GM18505 (cell line): ENCODE data around the gene PLEKHN1.
A peak's percentile ranks its signal among the peaks of the same experiment; 100 is the strongest.

Experiments used
- ATAC-seq: cut with Tn5 transposase; IDR thresholded peaks from one replicate; pipeline ENCODE4 v1.9.1; 2021; ENCODE audit not compliant: unreplicated experiment
- POLR2A ChIP-seq: IDR thresholded peaks from 4 replicates; pipeline ENCODE4 v1.6.1; 2011; ENCODE audit warnings: borderline replicate concordance; ENCODE audit not compliant: insufficient read depth, insufficient read length; ENCODE audit errors: extremely low read depth

PLEKHN1 gene, protein sequence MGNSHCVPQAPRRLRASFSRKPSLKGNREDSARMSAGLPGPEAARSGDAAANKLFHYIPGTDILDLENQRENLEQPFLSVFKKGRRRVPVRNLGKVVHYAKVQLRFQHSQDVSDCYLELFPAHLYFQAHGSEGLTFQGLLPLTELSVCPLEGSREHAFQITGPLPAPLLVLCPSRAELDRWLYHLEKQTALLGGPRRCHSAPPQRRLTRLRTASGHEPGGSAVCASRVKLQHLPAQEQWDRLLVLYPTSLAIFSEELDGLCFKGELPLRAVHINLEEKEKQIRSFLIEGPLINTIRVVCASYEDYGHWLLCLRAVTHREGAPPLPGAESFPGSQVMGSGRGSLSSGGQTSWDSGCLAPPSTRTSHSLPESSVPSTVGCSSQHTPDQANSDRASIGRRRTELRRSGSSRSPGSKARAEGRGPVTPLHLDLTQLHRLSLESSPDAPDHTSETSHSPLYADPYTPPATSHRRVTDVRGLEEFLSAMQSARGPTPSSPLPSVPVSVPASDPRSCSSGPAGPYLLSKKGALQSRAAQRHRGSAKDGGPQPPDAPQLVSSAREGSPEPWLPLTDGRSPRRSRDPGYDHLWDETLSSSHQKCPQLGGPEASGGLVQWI

GRCh38 chr1:966135-966703, at the start of gene PLEKHN1:
PLEKHN1 (plus strand) TSS chr1:966482; CDS start chr1:966532, 50 bp downstream.
- no peak for TF ChIP-seq POLR2A
- peak; percentile 28 for ATAC-seq

DNA sequence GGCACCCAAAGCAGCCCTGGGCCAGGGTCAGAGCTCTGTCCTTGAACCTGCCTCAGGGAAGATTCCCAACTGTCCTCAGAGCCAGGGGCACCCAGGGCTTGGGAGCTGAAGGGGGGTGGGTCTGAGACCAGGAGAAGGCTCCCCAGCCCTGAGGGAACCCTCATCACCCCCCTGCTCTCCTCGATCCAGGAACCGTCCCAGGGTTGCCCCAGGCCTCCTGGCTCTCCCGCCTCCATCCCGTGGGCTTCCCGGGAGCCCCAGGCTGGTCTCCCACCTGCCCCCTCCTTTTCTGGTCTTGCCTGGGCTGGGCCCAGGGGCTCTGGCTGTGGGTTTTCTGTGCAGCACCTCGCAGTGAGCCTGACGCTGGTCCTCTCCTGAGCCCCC, 49.2 kb upstream of the PLEKHN1 start:
- ATAC-seq, result no peak

GRCh38 chr1:917466-918091, 48.7 kb upstream of the PLEKHN1 start:
- TF ChIP-seq POLR2A, result no peak
- no peak for ATAC-seq

More for the DNA sequence above, 49.2 kb upstream of the PLEKHN1 start:
- no peak for TF ChIP-seq POLR2A

DNA sequence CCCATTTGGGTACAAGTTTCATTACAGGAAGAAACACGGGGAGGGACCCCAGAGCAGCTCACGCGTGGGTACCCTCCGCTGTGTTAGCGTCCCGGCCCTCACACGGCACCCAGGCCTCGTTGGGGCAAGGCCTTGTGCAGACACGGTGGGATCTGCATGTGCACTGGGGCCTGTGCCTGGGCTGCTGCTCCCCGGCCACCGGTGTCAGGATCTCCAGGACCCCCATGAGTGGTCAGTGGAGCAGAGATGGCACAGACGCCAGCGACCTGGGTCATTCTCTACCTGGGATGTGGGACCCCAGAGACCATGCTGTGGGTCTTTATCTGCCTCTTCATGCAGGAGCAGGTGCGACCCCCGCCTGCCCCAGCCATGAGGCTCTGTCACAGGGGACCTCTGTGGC, 47.9 kb upstream of the PLEKHN1 start:
- no peak for ATAC-seq
- no peak for TF ChIP-seq POLR2A

GRCh38 chr1:918843-919242, 47.4 kb upstream of the PLEKHN1 start:
- no peak for ATAC-seq
- no peak for TF ChIP-seq POLR2A

DNA sequence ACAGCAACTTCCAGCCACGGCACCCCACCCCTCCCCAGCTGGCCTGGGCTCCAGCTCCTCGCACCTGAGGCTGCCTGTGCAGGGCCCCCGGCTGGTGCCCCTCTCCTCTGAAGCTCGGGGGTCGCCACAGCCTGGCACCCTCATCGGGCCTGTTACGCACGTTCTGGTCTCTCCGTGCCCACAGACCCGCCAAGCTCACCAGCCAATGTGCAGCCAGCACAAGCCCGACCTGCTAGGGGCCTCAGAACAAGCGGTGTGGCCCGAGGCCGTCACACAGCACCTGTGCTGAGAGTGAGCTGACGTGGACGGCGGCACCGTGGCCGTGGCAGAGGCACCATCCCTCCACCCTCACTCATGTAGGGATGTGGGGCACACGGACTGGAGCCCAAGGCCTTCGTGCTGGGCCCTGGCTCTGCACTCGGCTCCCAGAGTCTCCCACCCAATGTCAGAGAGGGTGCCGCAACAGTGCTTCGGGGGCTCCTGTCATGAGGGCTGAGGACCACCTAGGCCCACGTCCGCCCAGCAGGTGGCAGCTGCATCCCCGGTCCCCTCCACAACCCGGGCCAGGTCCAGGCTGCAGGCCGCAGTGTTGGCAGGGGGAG, 46.9 kb upstream of the PLEKHN1 start:
- no peak for ATAC-seq
- TF ChIP-seq POLR2A, result no peak

GRCh38 chr1:920010-920409, 46.3 kb upstream of the PLEKHN1 start:
- ATAC-seq, result no peak
- no peak for TF ChIP-seq POLR2A

DNA sequence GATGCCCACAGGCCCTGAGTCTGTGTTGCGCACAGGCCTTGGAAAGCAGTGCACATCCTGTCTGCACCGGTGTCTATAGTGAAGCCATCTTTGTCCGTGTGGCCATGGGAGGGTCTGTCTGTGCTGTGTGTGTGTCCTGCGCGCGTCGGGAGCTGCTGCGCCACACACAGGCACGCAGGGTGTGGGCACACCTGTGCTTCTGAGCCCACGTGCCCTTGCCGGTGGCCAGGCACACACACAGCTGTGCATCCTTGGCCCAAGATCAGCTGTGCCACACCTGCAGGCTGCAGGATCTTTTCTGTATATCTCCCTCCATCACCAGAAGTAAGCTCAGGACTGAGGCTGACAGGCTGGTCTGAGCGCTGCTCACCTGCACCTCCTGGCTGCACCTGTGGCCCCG, 45.8 kb upstream of the PLEKHN1 start:
- no peak for ATAC-seq
- TF ChIP-seq POLR2A, result no peak

- ATAC-seq, result no peak
- TF ChIP-seq POLR2A, result no peak
Measured at GRCh38 chr1:921011-921837, 45.1 kb upstream of the PLEKHN1 start.

- ATAC-seq, result no peak
- TF ChIP-seq POLR2A, result no peak
Measured at GRCh38 chr1:923131-923990, 42.9 kb upstream of the PLEKHN1 start, which contains the start of gene SAMD11. SAMD11 (plus strand) TSS chr1:923923; CDS start chr1:924432, 509 bp downstream.

GRCh38 chr1:923991-924655, 42.2 kb upstream of the PLEKHN1 start:
- no peak for TF ChIP-seq POLR2A
- ATAC-seq, result no peak
